IMR-90 (cell line): Measurements from ENCODE around the gene GRIA3. TPM values are rescaled to one million over a fixed set of nuclear protein-coding genes. Genes with fewer than 3 reads are reported as not detected.

ENCODE experiments used
- ATAC-seq: fragments of 200-7000 bp; cut with Tn5 transposase; 2 replicates; pipeline ENCODE4 v1.9.1; 2020; ENCODE audit warnings: low read depth, mild to moderate bottlenecking, moderate library complexity
- BruUV-seq: library from RNA; stranded (reverse); fragments of 400-500 nt; replicated peaks from 2 replicates; lab custom pipeline; 2021; lab: Mats Ljungman, UMichigan
- CTCF ChIA-PET: fragments of 300-600 bp; formaldehyde crosslinking; extraction: SDS; loops from one replicate; lab custom pipeline; 2021; ENCODE audit warnings: antibody characterized with exemption; lab: Yijun Ruan, JAX
- POLR2A ChIA-PET: fragments of 300-600 bp; sonication (Branson Sonifier 250); formaldehyde crosslinking; loops from one replicate; lab custom pipeline; 2022; ENCODE audit warnings: antibody characterized with exemption; ENCODE audit not compliant: unreplicated experiment; lab: Charles Lee
- DNase-seq: peaks from one replicate; pipeline ENCODE4 v3.0.0; 2013
- H2AFZ ChIP-seq: replicated peaks from 2 replicates; pipeline ENCODE3; 2013; ENCODE audit warnings: low read length, mild to moderate bottlenecking; ENCODE audit not compliant: poor library complexity
- H2AK5ac ChIP-seq: 2 replicates; pipeline ENCODE4 v1.6.1; 2013; ENCODE audit warnings: low read depth, low read length, inconsistent platforms
- H2AK9ac ChIP-seq: replicated peaks from 2 replicates; pipeline ENCODE3; 2013; ENCODE audit warnings: mild to moderate bottlenecking, low read depth, low read length, moderate library complexity; ENCODE audit not compliant: poor library complexity
- H2BK120ac ChIP-seq: 2 replicates; pipeline ENCODE4 v1.6.1; 2013; ENCODE audit warnings: low read depth, low read length, inconsistent platforms
- H2BK15ac ChIP-seq: 3 replicates; pipeline ENCODE4 v1.6.1; 2013; ENCODE audit warnings: low read depth, low read length, inconsistent platforms
- H2BK20ac ChIP-seq: 2 replicates; pipeline ENCODE4 v1.6.1; 2013; ENCODE audit warnings: low read depth, mild to moderate bottlenecking, inconsistent platforms, low read length, moderate library complexity
- H2BK5ac ChIP-seq: 2 replicates; pipeline ENCODE4 v1.6.1; 2013; ENCODE audit warnings: mild to moderate bottlenecking, low read depth, low read length, inconsistent platforms; ENCODE audit not compliant: poor library complexity, severe bottlenecking
- H3K14ac ChIP-seq: replicated peaks from 2 replicates; pipeline ENCODE4 v1.6.1; 2013; ENCODE audit warnings: low read depth, low read length, inconsistent platforms
- H3K18ac ChIP-seq: 2 replicates; pipeline ENCODE4 v1.6.1; 2013; ENCODE audit warnings: low read depth, low read length, control low read depth
- H3K23ac ChIP-seq: 2 replicates; pipeline ENCODE4 v1.6.1; 2013; ENCODE audit warnings: low read depth, low read length, inconsistent platforms
- H3K27ac ChIP-seq: 2 replicates; pipeline ENCODE4 v1.5.1; 2013; ENCODE audit warnings: mild to moderate bottlenecking, control low read depth, low read length; ENCODE audit not compliant: insufficient read depth
- H3K27me3 ChIP-seq: 2 replicates; pipeline ENCODE4 v1.6.1; 2013; ENCODE audit warnings: low read length; ENCODE audit not compliant: control insufficient read depth, insufficient read depth
- H3K36me3 ChIP-seq: 2 replicates; pipeline ENCODE4 v1.6.1; 2013; ENCODE audit warnings: low read length, mixed read lengths; ENCODE audit not compliant: control insufficient read depth, insufficient read depth
- H3K4ac ChIP-seq: 2 replicates; pipeline ENCODE4 v1.6.1; 2013; ENCODE audit warnings: low read depth, low read length, inconsistent platforms
- H3K4me1 ChIP-seq: 2 replicates; pipeline ENCODE4 v1.6.1; 2013; ENCODE audit warnings: low read length, mixed read lengths; ENCODE audit not compliant: control insufficient read depth, insufficient read depth
- H3K4me2 ChIP-seq: 2 replicates; pipeline ENCODE4 v1.6.1; 2013; ENCODE audit warnings: low read depth, mild to moderate bottlenecking, control low read depth, low read length, moderate library complexity
- H3K4me3 ChIP-seq: 2 replicates; pipeline ENCODE4 v1.5.1; 2013; ENCODE audit warnings: low read depth, mild to moderate bottlenecking, control low read depth, low read length, moderate library complexity; ENCODE audit not compliant: insufficient read depth
- H3K56ac ChIP-seq: 2 replicates; pipeline ENCODE4 v1.6.1; 2013; ENCODE audit warnings: low read length, inconsistent platforms; ENCODE audit not compliant: insufficient read depth; ENCODE audit errors: extremely low read depth
- H3K79me1 ChIP-seq, 2 experiments: 2 replicates each; pipeline ENCODE4 v1.6.1; 2013; ENCODE audit warnings: low read length in 2 of 2, inconsistent platforms in 1 of 2, low read depth in 1 of 2
- H3K9ac ChIP-seq: 2 replicates; pipeline ENCODE4 v1.6.1; 2013; ENCODE audit warnings: low read depth, low read length, control low read depth
- H3K9me1 ChIP-seq: 2 replicates; pipeline ENCODE4 v1.6.1; 2013; ENCODE audit warnings: low read length, inconsistent platforms; ENCODE audit not compliant: insufficient read depth
- H3K9me3 ChIP-seq: 2 replicates; pipeline ENCODE4 v1.6.1; 2013; ENCODE audit warnings: low read length; ENCODE audit not compliant: control insufficient read depth, insufficient read depth
- H4K20me1 ChIP-seq: 2 replicates; pipeline ENCODE4 v1.6.1; 2013; ENCODE audit warnings: low read length, inconsistent platforms; ENCODE audit not compliant: insufficient read depth
- H4K5ac ChIP-seq: 2 replicates; pipeline ENCODE4 v1.6.1; 2013; ENCODE audit warnings: mild to moderate bottlenecking, low read depth, low read length, control low read depth
- H4K8ac ChIP-seq, 2 experiments: 2 replicates each; pipeline ENCODE4 v1.6.1; 2013; ENCODE audit warnings: low read depth in 2 of 2, low read length in 2 of 2, control low read depth in 1 of 2, inconsistent platforms in 1 of 2
- H4K91ac ChIP-seq: 2 replicates; pipeline ENCODE4 v1.6.1; 2013; ENCODE audit warnings: low read depth, low read length, inconsistent platforms; ENCODE audit not compliant: insufficient read depth
- BHLHE40 ChIP-seq: fragments of 150-350 bp; IDR thresholded peaks from 2 replicates; pipeline ENCODE4 v1.6.1; 2016; ENCODE audit warnings: mild to moderate bottlenecking, low read depth, low read length
- CEBPB ChIP-seq: IDR thresholded peaks from 2 replicates; pipeline ENCODE4 v1.6.1; 2012; ENCODE audit warnings: low read depth, low read length, improper control_type of control experiment
- CHD1 ChIP-seq: IDR thresholded peaks from 2 replicates; pipeline ENCODE4 v1.6.1; 2012; ENCODE audit warnings: low read depth, low read length, improper control_type of control experiment
- FOS ChIP-seq: fragments of 150-350 bp; IDR thresholded peaks from 2 replicates; pipeline ENCODE4 v1.6.1; 2016; ENCODE audit warnings: low read depth, low read length
- MAFK ChIP-seq: IDR thresholded peaks from 2 replicates; pipeline ENCODE4 v1.6.1; 2012; ENCODE audit warnings: low read depth, low read length, improper control_type of control experiment
- MAZ ChIP-seq: IDR thresholded peaks from 2 replicates; pipeline ENCODE4 v1.6.1; 2012; ENCODE audit warnings: low read depth, mild to moderate bottlenecking, low read length, improper control_type of control experiment, moderate library complexity, borderline replicate concordance
- MXI1 ChIP-seq: IDR thresholded peaks from 2 replicates; pipeline ENCODE4 v1.6.1; 2012; ENCODE audit warnings: low read depth, mild to moderate bottlenecking, low read length, moderate library complexity, borderline replicate concordance
- NFE2L2 ChIP-seq: fragments of 150-350 bp; IDR thresholded peaks from 2 replicates; pipeline ENCODE4 v1.6.1; 2016; ENCODE audit warnings: low read depth, mild to moderate bottlenecking, low read length
- POLR2A ChIP-seq: IDR thresholded peaks from 2 replicates; pipeline ENCODE4 v1.6.1; 2012; ENCODE audit warnings: mild to moderate bottlenecking, low read depth, low read length
- RAD21 ChIP-seq: IDR thresholded peaks from 2 replicates; pipeline ENCODE4 v1.6.1; 2012; ENCODE audit warnings: low read length, improper control_type of control experiment
- RFX5 ChIP-seq: IDR thresholded peaks from 2 replicates; pipeline ENCODE4 v1.8.0; 2012; ENCODE audit warnings: low read depth, mild to moderate bottlenecking, low read length, moderate library complexity
- SMC3 ChIP-seq: fragments of 150-350 bp; IDR thresholded peaks from 2 replicates; pipeline ENCODE4 v1.6.1; 2016; ENCODE audit warnings: low read depth, mild to moderate bottlenecking, antibody characterized with exemption, low read length, moderate library complexity
- WGBS, 2 experiments: methylation state at CpG; one replicate each; pipeline versions ENCODE4 v1.1.5 to v1.1.7; 2013; ENCODE audit warnings: missing lambda C conversion rate in 2 of 2; ENCODE audit not compliant: insufficient read length in 1 of 2; ENCODE audit errors: extremely low coverage in 2 of 2; 5-methylcytosine and 5-hydroxymethylcytosine counted together
- dilution Hi-C: fragments of 300-500 bp; cut with HindIII; formaldehyde crosslinking; loops from one replicate; pipeline ENCODE4 v1.14.3; 2018; ENCODE audit warnings: low sequenced_read_pairs; ENCODE audit not compliant: unreplicated experiment
- in situ Hi-C: fragments of 300-500 bp; cut with MboI; formaldehyde crosslinking; loops from 3 replicates; pipeline ENCODE4 v1.14.3; 2019; ENCODE audit warnings: low sequenced_read_pairs, inconsistent platforms, mixed read lengths
- intact Hi-C: fragments of 100-400 bp; cut with micrococcal nuclease; formaldehyde crosslinking; loops from 2 replicates; pipeline ENCODE4 v1.10.0; 2022
- polyA plus RNA-seq, 3 experiments: library from polyadenylated mRNA; depleted of rRNA; stranded (reverse); fragments of >200 nt; gene quantifications; 2 replicates each; pipeline ENCODE4 v1.2.3, GENCODE V29; 2012; ENCODE audit warnings: low replicate concordance in 1 of 3
- total RNA-seq: library from RNA; depleted of rRNA; stranded (reverse); fragments of >200 nt; gene quantifications from 2 replicates; pipeline ENCODE4 v1.2.3, GENCODE V29; 2012
- TF ChIP-seq, protein P1 (sequence below): fragments of 150-350 bp; IDR thresholded peaks from 2 replicates; pipeline ENCODE4 v1.6.1; 2017; ENCODE audit warnings: mild to moderate bottlenecking, antibody characterized with exemption, low read length, low read depth
- TF ChIP-seq, protein P2 (sequence below): conservative IDR thresholded peaks from 2 replicates; pipeline ENCODE4 v1.5.1; 2012; ENCODE audit warnings: mild to moderate bottlenecking, low read depth, low read length, improper control_type of control experiment

Gene GRIA3
- total and polyA plus RNA-seq, 2 of the 4 experiments (the other 2 are of a cell fraction) = not detected

DNA sequence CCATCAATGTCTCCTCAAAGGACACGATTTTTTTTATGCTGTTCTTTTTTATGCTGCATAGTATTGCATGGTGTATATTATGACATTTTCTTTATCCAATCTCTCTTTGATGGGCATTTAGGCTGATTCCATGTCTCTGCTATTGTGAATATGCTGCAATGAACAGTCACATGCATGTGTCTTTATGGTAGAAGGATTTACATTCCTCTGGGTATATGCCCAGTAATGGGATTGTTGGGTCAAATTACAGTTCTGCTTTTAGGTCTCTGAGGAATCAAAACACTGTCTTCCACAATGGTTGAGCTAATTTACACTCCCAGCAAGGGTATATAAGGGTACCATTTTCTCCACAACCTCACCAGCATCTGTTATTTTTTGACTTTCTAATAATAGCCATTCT is 113.9 kb downstream of the GRIA3 start:
- no CpG with 5 or more reads among the region's 1 CpG for WGBS, 2 experiments

More for the DNA sequence above, 113.9 kb downstream of the GRIA3 start:
- Histone ChIP-seq H2BK120ac (no peak overlapping the region), H2BK5ac (no peak overlapping the region), H2AK9ac (no peak overlapping the region), H3K9me3 (no peaks in the 10 kb centered on the region), H3K23ac (no peak overlapping the region), H2AFZ (no peak overlapping the region), H3K56ac (no peak overlapping the region), H4K91ac (no peak overlapping the region), H2AK5ac (no peak overlapping the region), H3K4ac (no peak overlapping the region), H4K5ac (no peak overlapping the region), H3K14ac (no peak overlapping the region), H3K4me1 (no peaks in the 10 kb centered on the region), H4K8ac (no peak overlapping the region), H3K9ac (no peak overlapping the region), H2BK15ac (no peak overlapping the region), H3K79me1 (no peaks in the 10 kb centered on the region), H3K18ac (no peak overlapping the region), H3K9me1 (no peaks in the 10 kb centered on the region), H3K36me3 (no peaks in the 10 kb centered on the region), H3K4me2 (no peak overlapping the region), H3K4me3 (no peak overlapping the region), H4K20me1 (no peaks in the 10 kb centered on the region), H2BK20ac (no peak overlapping the region), H3K27ac (no peak overlapping the region), H3K27me3 (no peaks in the 10 kb centered on the region)
- dilution Hi-C loops (no loop called here), intact Hi-C loops (no loop called here), in situ Hi-C loops (no loop called here)
- CTCF ChIA-PET = no interaction called here
- ATAC-seq (no peak), DNase-seq (no peak)
- BruUV-seq = no TSS peak
- POLR2A ChIA-PET = no interaction called here
- TF ChIP-seq, protein P1, sequence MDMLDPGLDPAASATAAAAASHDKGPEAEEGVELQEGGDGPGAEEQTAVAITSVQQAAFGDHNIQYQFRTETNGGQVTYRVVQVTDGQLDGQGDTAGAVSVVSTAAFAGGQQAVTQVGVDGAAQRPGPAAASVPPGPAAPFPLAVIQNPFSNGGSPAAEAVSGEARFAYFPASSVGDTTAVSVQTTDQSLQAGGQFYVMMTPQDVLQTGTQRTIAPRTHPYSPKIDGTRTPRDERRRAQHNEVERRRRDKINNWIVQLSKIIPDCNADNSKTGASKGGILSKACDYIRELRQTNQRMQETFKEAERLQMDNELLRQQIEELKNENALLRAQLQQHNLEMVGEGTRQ = no peak
- TF ChIP-seq POLR2A = no peak
- TF ChIP-seq CHD1 = no peak
- no peak for TF ChIP-seq SMC3
- no peak for TF ChIP-seq BHLHE40
- TF ChIP-seq MXI1 = no peak
- no peak for TF ChIP-seq MAFK
- no peak for TF ChIP-seq RAD21
- TF ChIP-seq MAZ = no peak
- TF ChIP-seq CEBPB = no peak
- TF ChIP-seq RFX5 = no peak
- TF ChIP-seq, protein P2, sequence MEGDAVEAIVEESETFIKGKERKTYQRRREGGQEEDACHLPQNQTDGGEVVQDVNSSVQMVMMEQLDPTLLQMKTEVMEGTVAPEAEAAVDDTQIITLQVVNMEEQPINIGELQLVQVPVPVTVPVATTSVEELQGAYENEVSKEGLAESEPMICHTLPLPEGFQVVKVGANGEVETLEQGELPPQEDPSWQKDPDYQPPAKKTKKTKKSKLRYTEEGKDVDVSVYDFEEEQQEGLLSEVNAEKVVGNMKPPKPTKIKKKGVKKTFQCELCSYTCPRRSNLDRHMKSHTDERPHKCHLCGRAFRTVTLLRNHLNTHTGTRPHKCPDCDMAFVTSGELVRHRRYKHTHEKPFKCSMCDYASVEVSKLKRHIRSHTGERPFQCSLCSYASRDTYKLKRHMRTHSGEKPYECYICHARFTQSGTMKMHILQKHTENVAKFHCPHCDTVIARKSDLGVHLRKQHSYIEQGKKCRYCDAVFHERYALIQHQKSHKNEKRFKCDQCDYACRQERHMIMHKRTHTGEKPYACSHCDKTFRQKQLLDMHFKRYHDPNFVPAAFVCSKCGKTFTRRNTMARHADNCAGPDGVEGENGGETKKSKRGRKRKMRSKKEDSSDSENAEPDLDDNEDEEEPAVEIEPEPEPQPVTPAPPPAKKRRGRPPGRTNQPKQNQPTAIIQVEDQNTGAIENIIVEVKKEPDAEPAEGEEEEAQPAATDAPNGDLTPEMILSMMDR = no peak
- TF ChIP-seq NFE2L2 = no peak
- TF ChIP-seq FOS = no peak
